GM12878 (cell line): ENCODE data around the gene MED13L. TPM values are rescaled to one million over a fixed set of nuclear protein-coding genes. Genes with fewer than 3 reads are reported as not detected.

Source experiments
- ATAC-seq: fragments of 200-7000 bp; cut with Tn5 transposase; 3 replicates; pipeline ENCODE4 v1.9.1; 2020; ENCODE audit warnings: mild to moderate bottlenecking, moderate library complexity
- BruUV-seq: library from RNA; stranded (reverse); fragments of 400-500 nt; replicated peaks from 2 replicates; lab custom pipeline; 2021; lab: Mats Ljungman, UMichigan
- CTCF ChIA-PET: fragments of 300-600 bp; sonication (Branson Sonifier 250); formaldehyde crosslinking; extraction: SDS; loops from one replicate; lab custom pipeline; 2021; ENCODE audit warnings: inconsistent platforms; lab: Yijun Ruan, JAX
- POLR2A ChIA-PET: fragments of 350-600 bp; formaldehyde crosslinking; extraction: SDS; loops from one replicate; lab custom pipeline; 2021; ENCODE audit warnings: inconsistent platforms; lab: Charles Lee
- RAD21 ChIA-PET: fragments of 300-600 bp; sonication (Branson Sonifier 250); formaldehyde crosslinking; loops from one replicate; lab custom pipeline; 2023; ENCODE audit warnings: antibody characterized with exemption; ENCODE audit not compliant: unreplicated experiment; lab: Charles Lee
- SMC1A ChIA-PET: fragments of 300-600 bp; sonication (Branson Sonifier 250); formaldehyde crosslinking; loops from one replicate; lab custom pipeline; 2023; ENCODE audit not compliant: unreplicated experiment, uncharacterized antibody; lab: Charles Lee
- DNase-seq: peaks from one replicate; pipeline ENCODE4 v3.0.0-alpha.2; 2011; ENCODE audit warnings: low read depth, low spot score
- FAIRE-seq: peaks from 3 replicates; lab custom pipeline; 2011; peaks lifted over from hg19 to GRCh38; lab: Jason Lieb, UNC
- H2AFZ ChIP-seq: 2 replicates; pipeline ENCODE4 v1.6.0; 2011; ENCODE audit warnings: low read depth, low read length, control low read depth; ENCODE audit not compliant: control insufficient read depth
- H3K27ac ChIP-seq: 2 replicates; pipeline ENCODE4 v1.5.1; 2011; ENCODE audit warnings: control low read depth; ENCODE audit not compliant: control insufficient read depth, insufficient read depth
- H3K27me3 ChIP-seq, 2 experiments: replicated peaks in 1 of 2; 2 replicates each; pipeline versions ENCODE4 v1.6.0 to v1.6.1; 2011; ENCODE audit warnings: low read length in 1 of 2; ENCODE audit not compliant: control insufficient read depth in 2 of 2, insufficient read depth in 2 of 2
- H3K36me3 ChIP-seq, 2 experiments: 2 replicates each; pipeline ENCODE4 v1.5.1; 2011; ENCODE audit warnings: low read length in 1 of 2; ENCODE audit not compliant: control insufficient read depth in 2 of 2, insufficient read depth in 2 of 2
- H3K4me1 ChIP-seq: 2 replicates; pipeline ENCODE4 v1.6.1; 2011; ENCODE audit warnings: mild to moderate bottlenecking, low read length, moderate library complexity, mixed read lengths; ENCODE audit not compliant: control insufficient read depth, insufficient read depth
- H3K4me2 ChIP-seq: 2 replicates; pipeline ENCODE4 v1.6.0; 2011; ENCODE audit warnings: control low read depth; ENCODE audit not compliant: control insufficient read depth, insufficient read depth
- H3K4me3 ChIP-seq: fragments of 200-600 bp; sonication (generic); 2 replicates; pipeline ENCODE4 v1.5.1; 2016
- H3K79me2 ChIP-seq: 2 replicates; pipeline ENCODE4 v1.6.0; 2011; ENCODE audit warnings: low read length; ENCODE audit not compliant: control insufficient read depth, insufficient read depth
- H3K9ac ChIP-seq: 2 replicates; pipeline ENCODE4 v1.8.0; 2011; ENCODE audit warnings: low read length, control low read depth, mixed read lengths; ENCODE audit not compliant: control insufficient read depth, insufficient read depth
- H3K9me3 ChIP-seq: replicated peaks from 3 replicates; pipeline ENCODE4 v1.5.1; 2011; ENCODE audit warnings: mild to moderate bottlenecking, low read length; ENCODE audit not compliant: control insufficient read depth, insufficient read depth
- H4K20me1 ChIP-seq: 2 replicates; pipeline ENCODE4 v1.6.0; 2011; ENCODE audit not compliant: control insufficient read depth, insufficient read depth
- ESRRA ChIP-seq: IDR thresholded peaks from 2 replicates; pipeline ENCODE4 v1.6.1; 2012; ENCODE audit warnings: mild to moderate bottlenecking, low read length, improper control_type of control experiment
- MEF2A ChIP-seq: IDR thresholded peaks from 2 replicates; pipeline ENCODE4 v1.6.1; 2011; ENCODE audit warnings: low read depth, mild to moderate bottlenecking, low read length, moderate library complexity; ENCODE audit not compliant: insufficient read depth
- NR2C1 ChIP-seq: fragments of 450-650 bp; IDR thresholded peaks from 2 replicates; pipeline ENCODE4 v1.6.1; 2017; ENCODE audit warnings: antibody characterized with exemption, mild to moderate bottlenecking, moderate library complexity
- SUPT20H ChIP-seq: IDR thresholded peaks from 2 replicates; pipeline ENCODE4 v1.6.1; 2011; ENCODE audit warnings: low read depth, mild to moderate bottlenecking, low read length, moderate library complexity, borderline replicate concordance; ENCODE audit not compliant: control insufficient read depth
- WGBS: methylation state at CpG from one replicate; pipeline ENCODE4 v1.1.6; 2016; ENCODE audit warnings: low lambda C conversion rate; ENCODE audit not compliant: insufficient replicate concordance, insufficient coverage; ENCODE audit errors: missing lambda C conversion rate; 5-methylcytosine and 5-hydroxymethylcytosine counted together
- in situ Hi-C: fragments of 300-500 bp; cut with MboI; formaldehyde crosslinking; loops from 9 replicates; pipeline ENCODE4 v1.14.3; 2018; ENCODE audit warnings: mixed read lengths
- intact Hi-C: fragments of 100-400 bp; cut with micrococcal nuclease; formaldehyde crosslinking; loops from one replicate; pipeline ENCODE4 v1.14.2; 2022; ENCODE audit not compliant: unreplicated experiment
- polyA plus RNA-seq, 11 experiments: library from polyadenylated mRNA; depleted of rRNA in 4 of 11; unstranded in 6 of 11; stranded (reverse) in 5 of 11; fragments of >200 nt; fragmentation: Nextera tagmentation in 4 of 11; fragmentation: Illumina TruSeq in 1 of 11; extraction: Ambion mirVana in 4 of 11; extraction: Trizol in 1 of 11; gene quantifications; 1 replicate in 1 of 11; 2 replicates in 10 of 11; pipeline versions ENCODE4 v1.2.1 to v1.2.3, GENCODE V29; 2011 to 2016; ENCODE audit warnings: inconsistent platforms in 2 of 11, missing spikeins in 2 of 11, low read depth in 1 of 11
- total RNA-seq, 4 experiments: library from RNA; depleted of rRNA in 3 of 4; stranded (reverse); fragments of >200 nt in 3 of 4; fragmentation: Illumina TruSeq in 1 of 4; extraction: Trizol in 1 of 4; gene quantifications; 2 replicates each; pipeline versions ENCODE4 v1.2.1 to v1.2.3, GENCODE V29; 2013 to 2021
- TF ChIP-seq, protein P1 (sequence below): IDR thresholded peaks from 2 replicates; pipeline ENCODE4 v1.6.1; 2012; ENCODE audit warnings: low read depth, low read length, improper control_type of control experiment
- TF ChIP-seq, protein P2 (sequence below), 3 experiments: IDR thresholded peaks in 2 of 3; conservative IDR thresholded peaks in 1 of 3; 2 replicates each; pipeline ENCODE4 v1.5.1; 2011; ENCODE audit warnings: low read depth in 3 of 3, low read length in 3 of 3, mild to moderate bottlenecking in 3 of 3, control low read depth in 2 of 3, moderate library complexity in 2 of 3, inconsistent platforms in 1 of 3, mixed read lengths in 1 of 3; ENCODE audit not compliant: control insufficient read depth in 2 of 3, insufficient read depth in 1 of 3; ENCODE audit errors: extremely low read depth in 1 of 3
- TF ChIP-seq, protein P3 (sequence below): IDR thresholded peaks from 2 replicates; pipeline ENCODE4 v1.6.1; 2012; ENCODE audit warnings: mild to moderate bottlenecking, low read depth, low read length
- TF ChIP-seq, protein P4 (sequence below): IDR thresholded peaks from 2 replicates; pipeline ENCODE4 v1.6.1; 2011; ENCODE audit warnings: mild to moderate bottlenecking, low read depth, low read length, moderate library complexity; ENCODE audit not compliant: insufficient replicate concordance
- TF ChIP-seq, protein P5 (sequence below): fragments of 450-650 bp; conservative IDR thresholded peaks from 2 replicates; pipeline ENCODE4 v1.6.1; 2017; ENCODE audit warnings: mild to moderate bottlenecking, moderate library complexity
- TF ChIP-seq, protein P6 (sequence below): fragments of 450-650 bp; IDR thresholded peaks from 2 replicates; pipeline ENCODE4 v1.6.1; 2017; ENCODE audit warnings: borderline replicate concordance

The MED13L gene
- total and polyA plus RNA-seq, 10 of the 15 experiments (the other 5 are each of a cell fraction or from before 2014, with no cell fraction given): 3.7 to 30.1 (median 9.1) TPM

DNA sequence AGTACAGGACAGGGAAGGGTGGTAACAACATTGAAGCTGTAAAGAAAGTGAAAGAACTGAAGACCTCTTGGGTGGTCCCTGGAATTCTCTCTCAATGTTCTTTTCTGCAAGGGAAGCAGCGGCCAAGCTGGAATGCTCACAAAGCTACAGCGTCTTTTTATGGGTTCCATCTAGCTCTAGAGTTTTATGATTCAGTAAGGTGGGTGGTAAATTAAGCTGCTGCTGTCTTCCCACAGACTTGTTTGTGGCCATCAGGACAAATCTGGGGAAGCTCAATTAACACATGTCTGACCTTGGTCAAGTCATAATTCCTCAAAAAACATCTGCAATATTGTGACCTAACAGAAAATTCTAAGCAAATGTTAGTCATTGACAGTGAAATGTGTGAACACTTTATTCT is 139.1 kb downstream of the MED13L start:
- CTCF ChIA-PET: interaction anchor here (0.6 to 3.1 kb wide), 5 partner anchors 12 to 149 kb away, joined by 3 to 10 read pairs (median 3); no protein-coding TSS in a partner anchor
- TF ChIP-seq SUPT20H (no peak), MEF2A (no peak), ESRRA (no peak), NR2C1 (no peak)
- TF ChIP-seq, protein P1, sequence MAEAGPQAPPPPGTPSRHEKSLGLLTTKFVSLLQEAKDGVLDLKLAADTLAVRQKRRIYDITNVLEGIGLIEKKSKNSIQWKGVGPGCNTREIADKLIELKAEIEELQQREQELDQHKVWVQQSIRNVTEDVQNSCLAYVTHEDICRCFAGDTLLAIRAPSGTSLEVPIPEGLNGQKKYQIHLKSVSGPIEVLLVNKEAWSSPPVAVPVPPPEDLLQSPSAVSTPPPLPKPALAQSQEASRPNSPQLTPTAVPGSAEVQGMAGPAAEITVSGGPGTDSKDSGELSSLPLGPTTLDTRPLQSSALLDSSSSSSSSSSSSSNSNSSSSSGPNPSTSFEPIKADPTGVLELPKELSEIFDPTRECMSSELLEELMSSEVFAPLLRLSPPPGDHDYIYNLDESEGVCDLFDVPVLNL: no peak
- TF ChIP-seq, protein P2, sequence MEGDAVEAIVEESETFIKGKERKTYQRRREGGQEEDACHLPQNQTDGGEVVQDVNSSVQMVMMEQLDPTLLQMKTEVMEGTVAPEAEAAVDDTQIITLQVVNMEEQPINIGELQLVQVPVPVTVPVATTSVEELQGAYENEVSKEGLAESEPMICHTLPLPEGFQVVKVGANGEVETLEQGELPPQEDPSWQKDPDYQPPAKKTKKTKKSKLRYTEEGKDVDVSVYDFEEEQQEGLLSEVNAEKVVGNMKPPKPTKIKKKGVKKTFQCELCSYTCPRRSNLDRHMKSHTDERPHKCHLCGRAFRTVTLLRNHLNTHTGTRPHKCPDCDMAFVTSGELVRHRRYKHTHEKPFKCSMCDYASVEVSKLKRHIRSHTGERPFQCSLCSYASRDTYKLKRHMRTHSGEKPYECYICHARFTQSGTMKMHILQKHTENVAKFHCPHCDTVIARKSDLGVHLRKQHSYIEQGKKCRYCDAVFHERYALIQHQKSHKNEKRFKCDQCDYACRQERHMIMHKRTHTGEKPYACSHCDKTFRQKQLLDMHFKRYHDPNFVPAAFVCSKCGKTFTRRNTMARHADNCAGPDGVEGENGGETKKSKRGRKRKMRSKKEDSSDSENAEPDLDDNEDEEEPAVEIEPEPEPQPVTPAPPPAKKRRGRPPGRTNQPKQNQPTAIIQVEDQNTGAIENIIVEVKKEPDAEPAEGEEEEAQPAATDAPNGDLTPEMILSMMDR (IDR thresholded peaks at IDR 0.05 in 2 of 3, conservative IDR thresholded peaks at IDR 0.05 in 1 of 3; ENCODE audit: control insufficient read depth in 2 of 3, extremely low read depth in 1 of 3, insufficient read depth in 1 of 3, low read depth in 3 of 3, low read length in 3 of 3): no peak
- TF ChIP-seq, protein P3, sequence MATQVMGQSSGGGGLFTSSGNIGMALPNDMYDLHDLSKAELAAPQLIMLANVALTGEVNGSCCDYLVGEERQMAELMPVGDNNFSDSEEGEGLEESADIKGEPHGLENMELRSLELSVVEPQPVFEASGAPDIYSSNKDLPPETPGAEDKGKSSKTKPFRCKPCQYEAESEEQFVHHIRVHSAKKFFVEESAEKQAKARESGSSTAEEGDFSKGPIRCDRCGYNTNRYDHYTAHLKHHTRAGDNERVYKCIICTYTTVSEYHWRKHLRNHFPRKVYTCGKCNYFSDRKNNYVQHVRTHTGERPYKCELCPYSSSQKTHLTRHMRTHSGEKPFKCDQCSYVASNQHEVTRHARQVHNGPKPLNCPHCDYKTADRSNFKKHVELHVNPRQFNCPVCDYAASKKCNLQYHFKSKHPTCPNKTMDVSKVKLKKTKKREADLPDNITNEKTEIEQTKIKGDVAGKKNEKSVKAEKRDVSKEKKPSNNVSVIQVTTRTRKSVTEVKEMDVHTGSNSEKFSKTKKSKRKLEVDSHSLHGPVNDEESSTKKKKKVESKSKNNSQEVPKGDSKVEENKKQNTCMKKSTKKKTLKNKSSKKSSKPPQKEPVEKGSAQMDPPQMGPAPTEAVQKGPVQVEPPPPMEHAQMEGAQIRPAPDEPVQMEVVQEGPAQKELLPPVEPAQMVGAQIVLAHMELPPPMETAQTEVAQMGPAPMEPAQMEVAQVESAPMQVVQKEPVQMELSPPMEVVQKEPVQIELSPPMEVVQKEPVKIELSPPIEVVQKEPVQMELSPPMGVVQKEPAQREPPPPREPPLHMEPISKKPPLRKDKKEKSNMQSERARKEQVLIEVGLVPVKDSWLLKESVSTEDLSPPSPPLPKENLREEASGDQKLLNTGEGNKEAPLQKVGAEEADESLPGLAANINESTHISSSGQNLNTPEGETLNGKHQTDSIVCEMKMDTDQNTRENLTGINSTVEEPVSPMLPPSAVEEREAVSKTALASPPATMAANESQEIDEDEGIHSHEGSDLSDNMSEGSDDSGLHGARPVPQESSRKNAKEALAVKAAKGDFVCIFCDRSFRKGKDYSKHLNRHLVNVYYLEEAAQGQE: no peak
- TF ChIP-seq, protein P4, sequence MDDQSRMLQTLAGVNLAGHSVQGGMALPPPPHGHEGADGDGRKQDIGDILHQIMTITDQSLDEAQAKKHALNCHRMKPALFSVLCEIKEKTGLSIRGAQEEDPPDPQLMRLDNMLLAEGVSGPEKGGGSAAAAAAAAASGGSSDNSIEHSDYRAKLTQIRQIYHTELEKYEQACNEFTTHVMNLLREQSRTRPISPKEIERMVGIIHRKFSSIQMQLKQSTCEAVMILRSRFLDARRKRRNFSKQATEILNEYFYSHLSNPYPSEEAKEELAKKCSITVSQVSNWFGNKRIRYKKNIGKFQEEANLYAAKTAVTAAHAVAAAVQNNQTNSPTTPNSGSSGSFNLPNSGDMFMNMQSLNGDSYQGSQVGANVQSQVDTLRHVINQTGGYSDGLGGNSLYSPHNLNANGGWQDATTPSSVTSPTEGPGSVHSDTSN: no peak
- TF ChIP-seq, protein P5, sequence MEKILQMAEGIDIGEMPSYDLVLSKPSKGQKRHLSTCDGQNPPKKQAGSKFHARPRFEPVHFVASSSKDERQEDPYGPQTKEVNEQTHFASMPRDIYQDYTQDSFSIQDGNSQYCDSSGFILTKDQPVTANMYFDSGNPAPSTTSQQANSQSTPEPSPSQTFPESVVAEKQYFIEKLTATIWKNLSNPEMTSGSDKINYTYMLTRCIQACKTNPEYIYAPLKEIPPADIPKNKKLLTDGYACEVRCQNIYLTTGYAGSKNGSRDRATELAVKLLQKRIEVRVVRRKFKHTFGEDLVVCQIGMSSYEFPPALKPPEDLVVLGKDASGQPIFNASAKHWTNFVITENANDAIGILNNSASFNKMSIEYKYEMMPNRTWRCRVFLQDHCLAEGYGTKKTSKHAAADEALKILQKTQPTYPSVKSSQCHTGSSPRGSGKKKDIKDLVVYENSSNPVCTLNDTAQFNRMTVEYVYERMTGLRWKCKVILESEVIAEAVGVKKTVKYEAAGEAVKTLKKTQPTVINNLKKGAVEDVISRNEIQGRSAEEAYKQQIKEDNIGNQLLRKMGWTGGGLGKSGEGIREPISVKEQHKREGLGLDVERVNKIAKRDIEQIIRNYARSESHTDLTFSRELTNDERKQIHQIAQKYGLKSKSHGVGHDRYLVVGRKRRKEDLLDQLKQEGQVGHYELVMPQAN: no peak
- TF ChIP-seq, protein P6, sequence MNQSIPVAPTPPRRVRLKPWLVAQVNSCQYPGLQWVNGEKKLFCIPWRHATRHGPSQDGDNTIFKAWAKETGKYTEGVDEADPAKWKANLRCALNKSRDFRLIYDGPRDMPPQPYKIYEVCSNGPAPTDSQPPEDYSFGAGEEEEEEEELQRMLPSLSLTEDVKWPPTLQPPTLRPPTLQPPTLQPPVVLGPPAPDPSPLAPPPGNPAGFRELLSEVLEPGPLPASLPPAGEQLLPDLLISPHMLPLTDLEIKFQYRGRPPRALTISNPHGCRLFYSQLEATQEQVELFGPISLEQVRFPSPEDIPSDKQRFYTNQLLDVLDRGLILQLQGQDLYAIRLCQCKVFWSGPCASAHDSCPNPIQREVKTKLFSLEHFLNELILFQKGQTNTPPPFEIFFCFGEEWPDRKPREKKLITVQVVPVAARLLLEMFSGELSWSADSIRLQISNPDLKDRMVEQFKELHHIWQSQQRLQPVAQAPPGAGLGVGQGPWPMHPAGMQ: no peak

More for the DNA sequence above, 139.1 kb downstream of the MED13L start:
- Histone ChIP-seq H3K27ac (no peak overlapping the region), H3K27me3 (no peaks in the 10 kb centered on the region), H3K79me2 (peaks cover 1% of the 10 kb centered on the region), H3K9me3 (no peaks in the 10 kb centered on the region), H3K36me3 (no peaks in the 10 kb centered on the region), H3K4me2 (no peak overlapping the region), H2AFZ (no peak overlapping the region), H3K4me3 (no peak overlapping the region), H3K9ac (no peak overlapping the region), H3K4me1 (peaks cover 16% of the 10 kb centered on the region), H4K20me1 (no peaks in the 10 kb centered on the region)
- in situ Hi-C loops: no loop called here
- no peak for ATAC-seq
- RAD21 ChIA-PET: no interaction called here
- no TSS peak for BruUV-seq
- no peak for FAIRE-seq
- POLR2A ChIA-PET: no interaction called here
- 87% methylated on average over 2 of the region's 2 CpGs for WGBS
- intact Hi-C loops: no loop called here
- SMC1A ChIA-PET: interaction anchor here (1.1 to 2.0 kb wide), 4 partner anchors 11 to 98 kb away, joined by 3 to 6 read pairs (median 4); no protein-coding TSS in a partner anchor
- no peak for DNase-seq
